ENCODE measurements around the gene CXCL10. TPM values are rescaled to one million over a fixed set of nuclear protein-coding genes. Genes with fewer than 3 reads are reported as not detected.
"Not testable (repeated sequence)": the region's sequence is repeated elsewhere in the genome, so short reads cannot be mapped to it uniquely, and the experiment has no call there.

Gene CXCL10
- total and polyA plus RNA-seq, 10 donors, result 1.4 to 23.1 (median 7.1) TPM

DNA sequence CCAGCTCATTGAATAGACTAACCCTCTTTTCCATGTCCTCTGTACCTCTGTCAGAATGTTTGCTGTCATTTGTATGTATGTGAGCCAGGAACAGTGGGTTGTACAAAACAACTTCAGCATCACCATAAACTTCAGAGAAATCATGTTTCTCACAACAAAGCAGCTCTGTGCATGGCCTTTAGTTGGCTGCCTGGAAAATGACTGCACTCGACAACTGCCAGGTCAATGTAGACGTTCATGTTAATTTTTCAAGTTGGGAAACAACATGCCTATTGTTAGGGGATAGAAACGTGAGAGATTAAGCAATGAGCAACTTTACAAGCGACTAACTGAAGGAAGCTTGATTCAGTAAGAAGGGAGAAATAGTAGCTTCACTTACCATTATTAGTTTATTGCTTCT, 30.4 kb upstream of the CXCL10 start:
- Histone ChIP-seq H3K4me3 (no peak overlapping the region), H3K36me3 (no peaks in the 10 kb centered on the region), H3K27ac (no peak overlapping the region), H3K4me1 (peaks cover 0 to 12% (median 5%) of the 10 kb centered on the region in 6 donors), H3K9me3 (no peaks in the 10 kb centered on the region), H3K27me3 (replicated peaks in 1 of 7) (no peaks in the 10 kb centered on the region)
- 33 to 65% (median 53%) methylated on average over 4 of the region's 4 CpGs for WGBS, 5 donors
- TF ChIP-seq, protein P1, sequence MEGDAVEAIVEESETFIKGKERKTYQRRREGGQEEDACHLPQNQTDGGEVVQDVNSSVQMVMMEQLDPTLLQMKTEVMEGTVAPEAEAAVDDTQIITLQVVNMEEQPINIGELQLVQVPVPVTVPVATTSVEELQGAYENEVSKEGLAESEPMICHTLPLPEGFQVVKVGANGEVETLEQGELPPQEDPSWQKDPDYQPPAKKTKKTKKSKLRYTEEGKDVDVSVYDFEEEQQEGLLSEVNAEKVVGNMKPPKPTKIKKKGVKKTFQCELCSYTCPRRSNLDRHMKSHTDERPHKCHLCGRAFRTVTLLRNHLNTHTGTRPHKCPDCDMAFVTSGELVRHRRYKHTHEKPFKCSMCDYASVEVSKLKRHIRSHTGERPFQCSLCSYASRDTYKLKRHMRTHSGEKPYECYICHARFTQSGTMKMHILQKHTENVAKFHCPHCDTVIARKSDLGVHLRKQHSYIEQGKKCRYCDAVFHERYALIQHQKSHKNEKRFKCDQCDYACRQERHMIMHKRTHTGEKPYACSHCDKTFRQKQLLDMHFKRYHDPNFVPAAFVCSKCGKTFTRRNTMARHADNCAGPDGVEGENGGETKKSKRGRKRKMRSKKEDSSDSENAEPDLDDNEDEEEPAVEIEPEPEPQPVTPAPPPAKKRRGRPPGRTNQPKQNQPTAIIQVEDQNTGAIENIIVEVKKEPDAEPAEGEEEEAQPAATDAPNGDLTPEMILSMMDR (IDR thresholded peaks at IDR 0.05 in 8 of 11, conservative IDR thresholded peaks at IDR 0.05 in 3 of 11), result no peak
- TF ChIP-seq POLR2A (IDR thresholded peaks at IDR 0.05) (no peak), POLR2AphosphoS5 (IDR thresholded peaks at IDR 0.05) (no peak)
- intact Hi-C loops (cut with DNase I; ENCODE audit: low total_unique reads), result no loop called here
- no peak for DNase-seq

DNA sequence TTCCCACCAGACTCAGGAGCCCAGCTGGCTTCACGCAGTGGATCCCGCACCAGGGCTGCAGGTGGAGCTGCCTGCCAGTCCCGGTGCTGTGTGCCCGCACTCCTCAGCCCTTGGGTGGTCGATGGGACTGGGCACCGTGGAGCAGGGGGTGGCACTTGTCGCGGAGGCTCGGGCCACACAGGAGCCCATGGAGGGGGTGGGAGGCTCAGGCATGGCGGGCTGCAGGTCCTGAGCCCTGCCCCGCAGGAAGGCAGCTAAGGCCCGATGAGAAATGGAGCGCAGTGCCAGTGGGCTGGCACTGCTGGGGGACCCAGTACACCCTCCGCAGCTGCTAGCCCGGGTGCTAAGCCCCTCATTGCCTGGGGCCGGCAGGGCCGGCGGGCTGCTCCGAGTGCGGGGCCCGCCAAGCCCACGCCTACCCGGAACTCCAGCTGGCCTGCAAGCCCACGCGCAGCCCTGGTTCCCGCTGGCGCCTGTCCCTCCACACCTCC, 27.3 kb upstream of the CXCL10 start:
- not testable (repeated sequence) for DNase-seq

DNA sequence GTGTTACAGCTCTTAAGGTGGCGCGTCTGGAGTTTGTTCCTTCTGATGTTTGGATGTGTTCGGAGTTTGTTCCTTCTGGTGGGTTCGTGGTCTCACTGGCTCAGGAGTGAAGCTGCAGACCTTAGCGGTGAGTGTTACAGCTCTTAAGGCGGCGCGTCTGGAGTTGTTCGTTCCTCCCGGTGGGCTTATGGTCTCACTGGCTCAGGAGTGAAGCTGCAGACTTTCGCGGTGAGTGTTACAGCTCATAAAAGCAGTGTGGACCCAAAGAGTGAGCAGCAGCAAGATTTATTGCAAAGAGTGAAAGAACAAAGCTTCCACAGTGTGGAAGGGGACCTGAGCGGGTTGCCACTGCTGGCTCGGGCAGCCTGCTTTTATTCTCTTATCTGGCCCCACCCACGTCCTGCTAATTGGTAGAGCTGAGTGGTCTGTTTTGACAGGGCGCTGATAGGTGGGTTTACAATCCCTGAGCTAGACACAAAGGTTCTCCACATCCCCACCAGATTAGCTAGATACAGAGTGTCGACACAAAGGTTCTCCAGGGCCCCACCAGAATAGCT, 26.6 kb upstream of the CXCL10 start:
- H3K4me3 ChIP-seq; DNase-seq; H3K4me1 ChIP-seq; intact Hi-C loops (cut with DNase I; ENCODE audit: low total_unique reads); H3K27me3 ChIP-seq (replicated peaks in 1 of 7); H3K9me3 ChIP-seq; H3K27ac ChIP-seq; H3K36me3 ChIP-seq: not testable (repeated sequence)
- WGBS, 5 donors, result 85 to 92% (median 91%) methylated on average over 15 to 17 of the region's 17 CpGs

More for the DNA sequence above, 27.3 kb upstream of the CXCL10 start:
- WGBS, 5 donors, result 74 to 95% (median 85%) methylated on average over 9 to 27 of the region's 27 CpGs
- peaks cover 0 to 12% (median 5%) of the 10 kb centered on the region in 6 donors for H3K4me1 ChIP-seq
- H3K27ac ChIP-seq; H3K27me3 ChIP-seq (replicated peaks in 1 of 7); H3K36me3 ChIP-seq; intact Hi-C loops (cut with DNase I; ENCODE audit: low total_unique reads); H3K4me3 ChIP-seq; H3K9me3 ChIP-seq: not testable (repeated sequence)

DNA sequence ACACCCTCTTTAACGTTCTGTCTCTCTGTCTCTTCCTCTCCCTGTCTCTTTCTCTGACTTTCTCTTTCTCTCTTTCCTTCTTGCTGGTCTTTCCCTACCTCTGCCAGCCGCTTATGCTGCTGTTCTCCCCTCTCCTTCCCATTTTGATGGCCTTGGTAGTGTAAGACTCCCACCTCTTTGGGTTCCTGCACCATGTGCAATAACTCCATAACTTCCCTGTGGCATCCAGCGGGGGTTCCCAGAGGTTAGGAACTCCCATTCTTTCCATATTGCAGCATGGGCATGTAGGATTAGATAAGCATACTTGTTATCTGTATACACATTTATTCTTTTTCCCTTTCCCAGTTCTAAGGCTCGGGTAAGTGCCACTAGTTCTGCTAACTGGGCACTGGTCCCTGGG, 21.4 kb upstream of the CXCL10 start:
- H3K27me3 ChIP-seq (replicated peaks in 1 of 7); H3K9me3 ChIP-seq; H3K4me1 ChIP-seq; H3K4me3 ChIP-seq; intact Hi-C loops (cut with DNase I; ENCODE audit: low total_unique reads); DNase-seq; H3K27ac ChIP-seq; H3K36me3 ChIP-seq: not testable (repeated sequence)
- 77 to 91% (median 83%) methylated on average over 3 to 4 of the region's 4 CpGs for WGBS, 5 donors

DNA sequence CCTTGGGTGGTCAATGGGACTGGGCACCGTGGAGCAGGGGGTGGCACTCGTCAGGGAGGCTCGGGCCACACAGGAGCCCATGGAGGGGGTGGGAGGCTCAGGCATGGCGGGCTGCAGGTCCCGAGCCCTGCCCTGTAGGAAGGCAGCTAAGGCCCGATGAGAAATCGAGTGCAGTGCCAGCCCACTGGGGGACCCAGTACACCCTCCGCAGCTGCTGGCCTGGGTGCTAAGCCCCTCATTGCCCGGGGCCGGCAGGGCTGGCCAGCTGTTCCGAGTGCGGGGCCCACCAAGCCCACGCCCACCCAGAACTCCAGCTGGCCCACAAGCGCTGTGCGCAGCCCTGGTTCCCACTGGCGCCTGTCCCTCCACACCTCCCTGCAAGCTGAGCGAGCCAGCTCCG, 20.0 kb upstream of the CXCL10 start:
- H3K4me3 ChIP-seq; H3K4me1 ChIP-seq; intact Hi-C loops (cut with DNase I; ENCODE audit: low total_unique reads); DNase-seq; H3K36me3 ChIP-seq; H3K27ac ChIP-seq; H3K27me3 ChIP-seq (replicated peaks in 1 of 7); H3K9me3 ChIP-seq: not testable (repeated sequence)
- 96 to 100% (median 98%) methylated on average over 7 to 18 of the region's 18 CpGs; no CpG with 5 or more reads in 1 of the 5 donors for WGBS, 5 donors

DNA sequence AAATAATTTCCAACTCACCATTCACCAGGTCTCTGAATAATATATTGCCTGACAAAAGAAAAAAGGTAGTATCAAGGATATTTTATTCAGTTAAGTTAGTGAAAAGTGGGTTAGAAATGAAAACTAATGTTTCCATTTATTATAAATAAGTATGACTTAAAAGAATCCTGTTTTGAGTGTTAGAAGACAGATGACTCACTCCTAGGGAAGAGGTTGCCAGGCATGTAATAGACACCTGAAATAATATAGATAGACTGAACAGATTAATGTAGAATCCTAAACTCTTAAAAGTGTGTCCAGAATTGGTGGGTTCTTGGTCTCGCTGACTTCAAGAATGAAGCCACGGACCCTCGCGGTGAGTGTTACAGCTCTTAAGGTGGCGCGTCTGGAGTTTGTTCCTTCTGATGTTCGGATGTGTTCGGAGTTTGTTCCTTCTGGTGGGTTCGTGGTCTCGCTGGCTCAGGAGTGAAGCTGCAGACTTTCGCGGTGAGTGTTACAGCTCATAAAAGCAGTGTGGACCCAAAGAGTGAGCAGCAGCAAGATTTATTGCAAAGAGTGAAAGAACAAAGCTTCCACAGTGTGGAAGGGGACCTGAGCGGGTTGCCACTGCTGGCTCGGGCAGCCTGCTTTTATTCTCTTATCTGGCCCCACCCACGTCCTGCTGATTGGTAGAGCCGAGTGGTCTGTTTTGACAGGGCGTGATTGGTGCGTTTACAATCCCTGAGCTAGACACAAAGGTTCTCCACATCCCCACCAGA, 19.1 kb upstream of the CXCL10 start:
- H3K4me3 ChIP-seq; intact Hi-C loops (cut with DNase I; ENCODE audit: low total_unique reads); H3K27ac ChIP-seq; DNase-seq; H3K36me3 ChIP-seq; H3K27me3 ChIP-seq (replicated peaks in 1 of 7); H3K4me1 ChIP-seq; H3K9me3 ChIP-seq: not testable (repeated sequence)
- 83 to 90% (median 84%) methylated on average over 15 to 18 of the region's 18 CpGs for WGBS, 5 donors

Data from spleen (tissue), 11 donors.